Measurements from ENCODE around the gene TEX10. TPM values are rescaled to one million over a fixed set of nuclear protein-coding genes. Genes with fewer than 3 reads are reported as not detected.
"Not testable (repeated sequence)": the region's sequence is repeated elsewhere in the genome, so short reads cannot be mapped to it uniquely, and the experiment has no call there.

The TEX10 gene
- total RNA-seq, 1 experiment from 2014 or later: 25.7 TPM

DNA sequence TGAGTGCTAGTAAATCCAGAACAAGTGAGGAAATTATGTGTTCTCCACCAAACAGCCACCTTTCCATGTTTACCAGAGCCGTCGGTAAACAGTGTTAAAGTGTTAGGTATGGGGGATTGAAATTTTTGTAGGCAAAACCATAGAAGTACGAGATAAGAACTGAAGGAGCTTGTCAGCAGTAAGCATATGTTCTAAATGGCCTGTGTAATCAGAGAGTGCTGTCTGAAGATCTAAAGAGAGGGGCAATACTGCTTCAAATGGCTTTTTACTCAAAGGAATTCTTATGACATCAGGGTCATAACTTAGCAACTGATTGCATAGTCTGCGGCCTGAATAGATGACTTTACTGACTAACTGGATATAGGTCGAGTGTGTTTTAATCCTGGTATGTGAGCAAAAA lies 13.4 kb upstream of the TEX10 start:
- Histone ChIP-seq H3K9me3 (replicated peaks) (no peaks in the 10 kb centered on the region), H3K36me3 (no peaks in the 10 kb centered on the region), H3K27me3 (replicated peaks) (no peaks in the 10 kb centered on the region), H3K4me3 (no peak overlapping the region), H3K4me1 (replicated peaks) (no peaks in the 10 kb centered on the region), H3K27ac (no peak overlapping the region)
- DNase-seq (ENCODE audit: low read depth in 1 of 2, low spot score in 2 of 2): no peak

DNA sequence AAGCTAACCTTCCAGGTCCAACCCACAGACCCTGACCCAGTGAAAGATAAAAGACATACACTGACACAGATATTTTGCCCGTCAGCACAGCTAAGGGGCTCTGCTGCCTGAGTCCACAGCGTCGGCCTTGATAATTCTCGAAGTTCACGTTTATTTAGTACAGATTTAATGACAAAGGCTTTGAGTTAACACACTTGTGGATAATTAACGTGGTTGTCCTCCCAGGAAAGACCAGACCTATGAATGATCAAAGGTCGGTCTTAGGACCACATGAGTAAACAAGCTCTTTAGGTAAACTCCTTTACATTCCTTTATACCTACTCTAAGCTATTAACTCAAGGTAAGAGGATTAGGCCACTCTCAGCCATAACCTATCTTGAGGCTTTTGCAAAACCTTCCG lies 11.3 kb upstream of the TEX10 start:
- DNase-seq (ENCODE audit: low read depth in 1 of 2, low spot score in 2 of 2): no peak
- no peaks in the 10 kb centered on the region for H3K36me3 ChIP-seq
- no peaks in the 10 kb centered on the region for H3K4me1 ChIP-seq (replicated peaks)
- H3K27ac ChIP-seq: no peak overlapping the region
- no peaks in the 10 kb centered on the region for H3K9me3 ChIP-seq (replicated peaks)
- no peak overlapping the region for H3K4me3 ChIP-seq
- H3K27me3 ChIP-seq (replicated peaks): no peaks in the 10 kb centered on the region

DNA sequence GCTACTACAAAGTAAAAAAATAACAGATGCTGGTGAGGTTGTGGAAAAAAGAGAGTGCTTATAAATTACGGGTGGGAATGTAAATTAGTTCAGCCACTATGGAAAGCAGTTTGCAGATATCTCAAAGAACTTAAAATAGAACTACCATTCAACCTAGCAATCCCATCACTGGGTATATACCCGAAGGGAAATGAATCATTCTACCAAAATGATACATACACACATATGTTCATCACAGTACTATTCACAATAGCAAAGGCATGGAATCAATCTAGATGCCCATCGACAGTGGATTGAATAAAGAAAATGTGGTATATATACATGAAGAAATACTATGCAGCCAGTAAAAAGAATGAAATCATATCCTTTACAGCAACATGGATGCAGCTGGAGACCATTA lies 6.3 kb upstream of the TEX10 start:
- H3K4me1 ChIP-seq (replicated peaks): no peaks in the 10 kb centered on the region
- DNase-seq (ENCODE audit: low read depth in 1 of 2, low spot score in 2 of 2): no peak
- H3K36me3 ChIP-seq: no peaks in the 10 kb centered on the region
- H3K27me3 ChIP-seq (replicated peaks): no peaks in the 10 kb centered on the region
- no peak overlapping the region for H3K4me3 ChIP-seq
- H3K27ac ChIP-seq: no peak overlapping the region
- H3K9me3 ChIP-seq (replicated peaks): no peaks in the 10 kb centered on the region

DNA sequence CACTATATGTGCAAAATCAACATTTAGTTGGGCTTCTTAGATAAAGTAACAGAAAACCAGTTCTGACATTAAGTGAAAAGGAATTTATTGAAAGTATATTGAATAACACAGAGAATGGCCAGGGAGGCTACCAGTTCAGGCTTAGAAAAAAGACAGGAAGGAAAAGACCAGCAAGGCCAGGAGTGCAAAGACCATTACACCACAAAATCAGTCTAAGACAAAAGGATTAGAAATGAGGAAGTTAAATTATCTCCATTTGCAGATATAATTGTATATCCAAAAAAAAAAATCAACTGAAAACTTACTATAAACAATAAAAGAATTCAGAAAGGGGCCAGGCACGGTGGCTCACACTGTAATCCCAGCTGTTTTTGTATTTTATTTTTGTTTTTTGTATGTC lies 4.8 kb upstream of the TEX10 start:
- H3K9me3 ChIP-seq (replicated peaks): no peaks in the 10 kb centered on the region
- no peak overlapping the region for H3K4me3 ChIP-seq
- H3K4me1 ChIP-seq (replicated peaks): peaks cover 8% of the 10 kb centered on the region; the same call in 1 of the 2 replicates
- no peaks in the 10 kb centered on the region for H3K27me3 ChIP-seq (replicated peaks)
- DNase-seq (ENCODE audit: low read depth in 1 of 2, low spot score in 2 of 2): no peak
- H3K36me3 ChIP-seq: peaks cover 2% of the 10 kb centered on the region
- H3K27ac ChIP-seq: no peak overlapping the region

DNA sequence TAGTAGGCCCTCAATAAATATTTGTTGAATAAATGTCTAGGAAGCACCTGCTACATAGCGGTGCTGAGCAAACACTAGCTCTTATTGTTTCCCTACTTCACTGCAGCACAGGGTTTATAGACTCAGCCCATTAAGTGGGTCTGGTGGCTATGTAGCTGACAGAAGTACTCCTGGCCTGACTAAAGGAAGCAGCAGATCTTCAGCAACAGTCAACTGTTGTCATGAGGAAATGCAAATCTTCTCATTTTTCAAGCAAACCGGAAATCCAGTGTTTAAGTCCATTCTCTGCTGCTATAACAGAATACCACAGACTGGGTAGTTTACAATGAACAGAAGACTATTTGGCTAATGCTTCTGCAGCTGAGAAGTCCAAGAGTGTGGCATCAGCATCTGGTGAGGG lies 2.8 kb upstream of the TEX10 start:
- H3K4me1 ChIP-seq (replicated peaks): peaks cover 11% of the 10 kb centered on the region; the same call in 1 of the 2 replicates
- no peak for DNase-seq (ENCODE audit: low read depth in 1 of 2, low spot score in 2 of 2)
- H3K9me3 ChIP-seq (replicated peaks): no peaks in the 10 kb centered on the region
- no peak overlapping the region for H3K4me3 ChIP-seq
- H3K27me3 ChIP-seq (replicated peaks): no peaks in the 10 kb centered on the region
- H3K36me3 ChIP-seq: peaks cover 6% of the 10 kb centered on the region
- H3K27ac ChIP-seq: no peak overlapping the region

GRCh38 chr9:100354121-100354800 lies 1.5 kb upstream of the TEX10 start:
- H3K27me3 ChIP-seq (replicated peaks): no peaks in the 10 kb centered on the region
- no peak overlapping the region for H3K4me3 ChIP-seq
- H3K36me3 ChIP-seq: peaks cover 6% of the 10 kb centered on the region
- peaks cover 11% of the 10 kb centered on the region; the same call in 1 of the 2 replicates for H3K4me1 ChIP-seq (replicated peaks)
- no peaks in the 10 kb centered on the region for H3K9me3 ChIP-seq (replicated peaks)
- no peak for DNase-seq (ENCODE audit: low read depth in 1 of 2, low spot score in 2 of 2)
- H3K27ac ChIP-seq: no peak overlapping the region

GRCh38 chr9:100352201-100352726 lies 478 bp downstream of the TEX10 start:
- Histone ChIP-seq H3K4me1 (replicated peaks) (peaks cover 11% of the 10 kb centered on the region; the same call in 1 of the 2 replicates), H3K4me3 (peak overlapping the region; percentile 86), H3K27ac (peak overlapping the region; percentile 66), H3K36me3 (peaks cover 9% of the 10 kb centered on the region), H3K27me3 (replicated peaks) (no peaks in the 10 kb centered on the region), H3K9me3 (replicated peaks) (no peaks in the 10 kb centered on the region)
- DNase-seq (ENCODE audit: low read depth in 1 of 2, low spot score in 2 of 2): peak in 1 of 2 experiments; percentile 39

GRCh38 chr9:100351508-100351907 lies 1.2 kb downstream of the TEX10 start:
- DNase-seq (ENCODE audit: low read depth in 1 of 2, low spot score in 2 of 2): no peak
- Histone ChIP-seq H3K4me1 (replicated peaks) (peaks cover 11% of the 10 kb centered on the region; the same call in 1 of the 2 replicates), H3K27me3 (replicated peaks) (no peaks in the 10 kb centered on the region), H3K9me3 (replicated peaks) (no peaks in the 10 kb centered on the region), H3K27ac (no peak overlapping the region), H3K36me3 (peaks cover 15% of the 10 kb centered on the region), H3K4me3 (peak overlapping the region; percentile 86)

DNA sequence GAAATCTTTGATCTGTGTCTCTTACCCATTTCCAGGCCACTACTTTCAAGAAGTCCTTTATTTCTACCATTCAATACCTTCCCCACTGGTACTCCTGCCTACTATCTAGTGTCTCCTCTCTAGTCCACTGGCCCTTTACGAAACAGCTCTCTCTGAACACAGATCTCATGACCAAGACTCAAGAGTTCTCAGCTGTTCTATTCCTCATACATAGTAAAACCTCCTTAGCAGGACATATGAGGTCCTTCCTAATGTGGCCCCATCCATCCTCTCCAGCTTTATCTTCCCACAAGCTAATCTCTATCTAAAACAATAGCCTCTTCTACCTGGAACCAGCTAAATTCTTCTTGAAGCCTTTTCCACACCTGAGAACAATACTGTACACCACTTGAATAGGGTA lies 2.6 kb downstream of the TEX10 start:
- Histone ChIP-seq H3K4me1 (replicated peaks) (peaks cover 11% of the 10 kb centered on the region; the same call in 1 of the 2 replicates), H3K4me3 (no peak overlapping the region), H3K36me3 (peaks cover 29% of the 10 kb centered on the region), H3K27ac (no peak overlapping the region), H3K9me3 (replicated peaks) (no peaks in the 10 kb centered on the region), H3K27me3 (replicated peaks) (no peaks in the 10 kb centered on the region)
- DNase-seq (ENCODE audit: low read depth in 1 of 2, low spot score in 2 of 2): no peak

- Histone ChIP-seq H3K36me3 (peaks cover 34% of the 10 kb centered on the region), H3K4me1 (replicated peaks) (0 out of 2 replicates have a peak, but pooled peaks cover 4% of the 10 kb centered on the region), H3K9me3 (replicated peaks) (no peaks in the 10 kb centered on the region), H3K27ac (no peak overlapping the region), H3K27me3 (replicated peaks) (no peaks in the 10 kb centered on the region), H3K4me3 (no peak overlapping the region)
- no peak for DNase-seq (ENCODE audit: low read depth in 1 of 2, low spot score in 2 of 2)
Observed at GRCh38 chr9:100346836-100347235, 5.9 kb downstream of the TEX10 start.

DNA sequence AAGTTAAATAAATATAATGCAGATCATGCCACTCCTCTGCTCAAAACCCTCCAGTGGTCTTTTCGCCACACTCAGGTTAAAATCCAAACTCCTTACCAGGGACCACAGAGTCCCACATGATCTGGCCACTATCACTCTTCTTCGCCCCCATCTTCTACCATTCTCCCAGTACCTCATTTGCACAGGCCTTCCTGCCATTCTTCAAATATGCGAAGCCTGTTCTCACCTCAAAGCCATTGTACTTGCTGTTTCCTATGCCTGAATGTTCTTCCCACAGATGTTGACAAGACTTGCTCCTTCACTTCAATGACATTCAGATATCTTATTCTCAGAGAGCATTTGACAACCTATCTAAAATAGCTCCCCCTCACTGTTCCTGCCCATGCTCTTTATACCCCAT lies 10.9 kb downstream of the TEX10 start:
- no peak for DNase-seq (ENCODE audit: low read depth in 1 of 2, low spot score in 2 of 2)
- Histone ChIP-seq H3K36me3 (peaks cover 49% of the 10 kb centered on the region), H3K27ac (no peak overlapping the region), H3K4me1 (replicated peaks) (no peaks in the 10 kb centered on the region), H3K27me3 (replicated peaks) (no peaks in the 10 kb centered on the region), H3K9me3 (replicated peaks) (no peaks in the 10 kb centered on the region), H3K4me3 (no peak overlapping the region)

GRCh38 chr9:100340224-100340623 lies 12.5 kb downstream of the TEX10 start:
- no peak for DNase-seq (ENCODE audit: low read depth in 1 of 2, low spot score in 2 of 2)
- Histone ChIP-seq H3K9me3 (replicated peaks) (no peaks in the 10 kb centered on the region), H3K36me3 (peaks cover 37% of the 10 kb centered on the region), H3K27ac (no peak overlapping the region), H3K4me1 (replicated peaks) (no peaks in the 10 kb centered on the region), H3K27me3 (replicated peaks) (no peaks in the 10 kb centered on the region), H3K4me3 (no peak overlapping the region)

DNA sequence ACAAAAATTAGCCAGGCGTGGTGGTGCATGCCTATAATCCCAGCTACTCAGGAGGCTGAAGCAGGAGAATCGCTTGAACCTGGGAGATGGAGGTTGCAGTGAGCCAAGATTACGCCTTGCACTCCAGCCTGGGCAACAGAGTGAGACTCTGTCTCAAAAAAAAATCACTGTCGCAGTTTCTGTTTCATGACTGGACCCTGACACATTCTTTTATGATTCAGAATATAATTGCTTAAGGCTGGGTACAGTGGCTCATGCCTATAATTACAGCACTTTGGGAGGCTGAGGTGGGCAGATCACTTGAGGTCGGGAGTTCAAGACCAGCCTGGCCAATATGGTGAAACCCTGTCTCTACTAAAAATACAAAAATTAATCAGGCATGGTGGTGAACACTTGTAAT lies 14.0 kb downstream of the TEX10 start:
- H3K36me3 ChIP-seq: peaks cover 38% of the 10 kb centered on the region
- not testable (repeated sequence) for H3K4me1 ChIP-seq (replicated peaks); H3K9me3 ChIP-seq (replicated peaks); H3K27me3 ChIP-seq (replicated peaks); H3K4me3 ChIP-seq; DNase-seq (ENCODE audit: low read depth in 1 of 2, low spot score in 2 of 2); H3K27ac ChIP-seq

GRCh38 chr9:100324594-100325200 lies 28.0 kb downstream of the TEX10 start:
- no peak overlapping the region for H3K4me3 ChIP-seq
- no peak for DNase-seq (ENCODE audit: low read depth in 1 of 2, low spot score in 2 of 2)
- H3K9me3 ChIP-seq (replicated peaks): no peaks in the 10 kb centered on the region
- peaks cover 48% of the 10 kb centered on the region for H3K36me3 ChIP-seq
- H3K27me3 ChIP-seq (replicated peaks): no peaks in the 10 kb centered on the region
- H3K27ac ChIP-seq: no peak overlapping the region
- no peaks in the 10 kb centered on the region for H3K4me1 ChIP-seq (replicated peaks)

All from SJSA1 (cell line).